UCSD-AML1 (cell line): Measurements from ENCODE around the gene SLC16A10.
A peak's percentile ranks its signal among the peaks of the same experiment; 100 is the strongest.
"Not testable (repeated sequence)": the region's sequence is repeated elsewhere in the genome, so short reads cannot be mapped to it uniquely, and the experiment has no call there.

Experiments
- DNase-seq: peaks from one replicate; lab custom pipeline; 2025; ENCODE audit not compliant: unreplicated experiment; lab: John Stamatoyannopoulos, UW

The SLC16A10 gene

DNA sequence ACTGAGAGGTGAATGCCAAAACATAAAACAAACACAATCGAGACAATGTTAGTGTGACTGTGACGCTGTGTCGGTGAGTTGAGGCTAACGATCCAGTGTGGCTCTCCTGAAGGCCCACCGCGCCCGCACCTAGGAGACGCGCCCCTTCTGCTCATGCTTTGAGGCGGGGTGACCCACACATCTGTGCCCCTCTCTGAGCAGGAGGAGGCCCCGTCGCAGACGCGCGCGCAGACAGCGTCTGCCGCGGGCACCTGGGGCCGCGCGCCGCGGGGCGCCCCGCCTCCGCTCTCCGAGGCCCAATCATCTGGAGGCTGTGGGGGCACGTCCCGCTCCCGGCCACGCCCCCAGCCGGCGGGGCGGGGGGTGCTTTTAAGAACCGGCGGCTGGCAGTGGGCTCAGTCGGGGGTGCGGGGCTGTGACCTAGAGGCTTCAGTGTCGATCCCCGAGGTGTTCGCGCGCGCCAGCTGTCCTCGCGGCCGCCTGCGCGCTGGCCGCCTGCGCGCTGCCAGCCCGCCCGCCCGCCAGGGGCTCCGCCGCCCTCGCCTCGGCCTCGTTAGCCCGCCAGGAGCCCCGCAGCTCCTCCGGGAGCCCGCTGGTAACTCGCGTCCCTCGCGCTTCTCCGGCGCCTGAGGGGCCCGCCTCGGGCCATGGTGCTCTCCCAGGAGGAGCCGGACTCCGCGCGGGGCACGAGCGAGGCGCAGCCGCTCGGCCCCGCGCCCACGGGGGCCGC, at the start of gene SLC16A10:
Gene SLC16A10, plus strand, starts transcription at position 398 of the 730 bp plus-strand sequence. Its CDS starts 250 bp downstream, at position 648.
- peak; percentile 71 for DNase-seq

DNA sequence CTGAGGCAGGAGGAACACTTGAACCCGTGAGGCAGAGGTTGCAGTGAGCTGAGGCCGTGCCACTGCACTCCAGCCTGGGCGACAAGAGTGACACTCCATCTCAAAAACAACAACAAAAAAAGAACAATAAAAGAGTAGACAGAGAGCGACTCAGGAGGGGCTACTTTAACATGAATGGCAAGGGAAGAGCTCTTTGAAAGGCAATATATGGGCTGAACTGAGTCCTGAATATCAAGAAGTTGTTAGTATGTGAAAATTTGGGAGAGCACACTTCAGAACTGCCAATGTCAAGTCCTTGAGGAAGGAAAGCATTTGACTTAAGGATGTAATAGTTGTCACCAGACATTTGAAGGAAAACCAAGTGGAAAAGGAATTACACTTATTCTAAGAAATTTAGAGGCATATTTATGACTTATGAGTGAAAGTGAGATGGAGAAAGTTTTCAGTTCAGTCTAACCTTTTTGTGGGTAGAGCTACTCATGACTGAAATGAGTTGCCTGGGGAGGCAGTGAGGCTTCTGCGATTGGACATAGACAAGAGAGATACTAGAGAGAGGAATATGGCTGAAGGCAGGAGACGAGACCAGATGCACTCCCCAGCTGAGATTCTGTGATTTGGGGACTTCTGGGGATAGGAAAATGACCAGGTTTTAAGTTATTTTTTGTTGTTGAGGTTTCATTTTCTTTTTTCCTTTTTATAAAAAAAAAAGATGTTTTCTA, 48.6 kb upstream of the SLC16A10 start:
- no peak for DNase-seq

- DNase-seq: no peak
These were observed 45.4 kb upstream of the SLC16A10 start for GRCh38 chr6:111041917-111042316.

DNA sequence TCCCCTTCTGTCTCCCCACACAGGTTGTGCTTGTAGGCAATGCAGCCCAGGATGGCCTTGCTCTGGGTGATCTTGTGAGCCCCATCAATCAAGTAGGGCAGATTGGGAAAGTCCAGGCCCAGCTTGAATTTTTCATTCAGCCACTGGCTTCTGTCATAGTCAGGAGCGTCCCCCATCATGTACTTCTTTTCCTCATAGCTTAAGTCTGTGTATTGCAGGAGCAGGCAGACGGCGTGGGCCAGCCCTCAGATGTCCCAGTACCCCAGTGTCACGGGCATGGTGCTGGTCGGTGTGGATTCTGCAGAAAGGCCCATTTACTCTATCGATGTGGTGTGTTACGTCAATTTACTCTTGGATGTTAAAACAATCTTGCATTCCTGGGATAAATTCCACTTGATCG, 40.1 kb upstream of the SLC16A10 start:
- DNase-seq: no peak

DNA sequence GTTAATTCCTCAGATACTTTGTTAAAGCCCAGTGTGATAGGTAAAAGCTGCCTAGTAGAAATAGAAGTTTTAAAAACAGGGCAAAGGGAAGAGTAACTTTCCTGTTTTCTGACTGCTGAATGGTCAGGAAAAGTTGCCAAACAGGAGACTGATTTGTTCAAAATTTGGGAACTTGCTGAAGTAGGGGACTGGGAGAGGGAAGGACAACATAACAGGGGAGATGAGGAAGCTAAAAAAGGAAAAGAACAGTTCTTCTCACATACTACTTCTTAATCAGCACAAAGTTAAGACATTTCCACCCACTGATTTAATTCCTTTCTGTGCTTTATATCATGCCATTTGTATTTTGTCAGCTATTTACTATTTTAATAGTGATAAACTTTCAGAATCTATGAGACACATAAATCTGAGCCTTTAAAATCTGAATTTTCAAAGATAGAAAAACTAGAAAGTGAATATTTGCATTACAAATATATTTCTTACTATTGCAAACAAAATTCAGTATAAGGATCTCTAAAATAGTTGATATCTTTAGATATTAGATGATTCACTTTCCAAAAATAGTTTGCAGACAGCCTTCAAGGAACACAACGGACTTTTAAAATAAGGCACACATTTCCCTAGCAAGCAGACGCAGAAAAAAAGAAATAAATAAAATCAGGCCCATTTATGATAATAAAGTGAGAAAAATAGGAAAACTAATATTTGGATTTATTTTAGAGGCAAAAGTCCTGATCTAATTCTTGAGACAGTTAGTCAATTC, 36.9 kb upstream of the SLC16A10 start:
- no peak for DNase-seq

- no peak for DNase-seq
These were observed 35.1 kb upstream of the SLC16A10 start for GRCh38 chr6:111052171-111052570.

- DNase-seq: no peak
These were observed 30.1 kb upstream of the SLC16A10 start for GRCh38 chr6:111057074-111057752.

DNA sequence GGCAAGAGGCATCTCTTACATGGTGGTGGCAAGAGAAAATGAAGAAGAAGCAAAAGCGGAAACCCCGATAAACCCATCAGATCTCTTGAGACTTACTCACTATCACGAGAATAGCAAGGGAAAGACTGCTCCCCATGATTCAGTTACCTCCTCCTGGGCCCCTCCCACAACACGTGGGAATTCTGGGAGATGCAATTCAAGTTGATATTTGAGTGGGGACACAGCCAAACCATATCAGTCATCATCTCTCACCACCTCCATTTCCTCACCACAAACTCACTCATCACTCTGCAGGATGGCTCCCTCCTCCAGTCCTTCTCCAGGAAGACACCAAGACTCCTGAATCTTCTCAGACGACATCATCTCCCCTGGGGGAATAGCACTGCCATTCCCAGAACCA, 25.8 kb upstream of the SLC16A10 start:
- DNase-seq: no peak

DNA sequence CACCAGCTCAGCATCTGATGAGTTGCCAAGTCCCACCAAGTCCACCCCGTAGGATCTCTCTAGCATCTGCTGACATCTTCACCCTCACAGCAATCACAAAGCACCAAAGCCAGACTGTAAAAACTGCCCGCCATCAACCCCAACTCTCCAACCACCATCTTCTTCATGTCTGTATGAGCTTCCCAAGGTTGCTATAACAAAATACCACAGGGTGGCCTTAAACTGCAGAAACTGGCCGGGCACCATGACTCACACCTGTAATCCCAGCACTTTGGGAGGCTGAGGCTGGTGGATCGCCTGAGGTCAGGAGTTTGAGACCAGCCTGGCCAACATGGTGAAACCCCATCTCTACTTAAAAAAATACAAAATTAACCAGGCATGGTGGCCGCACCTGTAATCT, 25.3 kb upstream of the SLC16A10 start:
- not testable (repeated sequence) for DNase-seq

DNA sequence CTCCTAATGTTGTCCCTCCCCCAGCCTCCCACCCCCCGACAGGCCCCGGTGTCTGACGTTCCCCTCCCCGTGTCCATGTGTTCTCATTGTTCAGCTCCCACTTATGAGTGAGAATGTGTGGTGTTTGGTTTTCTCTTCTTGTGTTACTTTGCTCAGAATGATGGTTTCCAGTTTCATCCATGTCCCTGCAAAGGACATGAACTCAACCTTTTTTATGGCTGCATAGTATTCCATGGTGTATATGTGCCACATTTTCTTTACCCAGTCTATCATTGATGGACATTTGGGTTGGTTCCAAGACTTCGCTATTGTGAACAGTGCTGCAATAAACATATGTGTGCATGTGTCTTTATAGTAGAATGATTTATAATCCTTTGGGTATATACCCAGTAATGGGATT, 24.4 kb upstream of the SLC16A10 start:
- not testable (repeated sequence) for DNase-seq

- DNase-seq: no peak
These were observed 19.0 kb upstream of the SLC16A10 start for GRCh38 chr6:111068109-111068865.

DNA sequence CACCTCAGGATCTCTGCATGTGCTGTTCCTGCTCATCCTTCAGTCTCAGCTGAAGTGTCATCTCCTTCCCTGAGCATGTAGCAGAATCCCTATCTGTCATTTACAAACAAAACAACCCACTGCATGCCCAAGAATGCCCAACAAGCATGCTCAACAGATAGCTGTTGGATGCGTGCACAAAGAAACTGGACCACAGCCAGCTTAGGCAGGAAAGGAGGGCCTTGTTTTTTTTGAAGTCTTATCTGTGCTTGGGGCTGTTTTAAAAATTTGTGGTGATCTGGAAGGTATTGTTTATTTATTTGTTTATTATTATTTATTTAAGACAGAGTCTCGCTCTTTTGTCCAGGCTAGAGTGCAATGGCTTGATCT, 18.5 kb upstream of the SLC16A10 start:
- DNase-seq: no peak

- DNase-seq: no peak
These were observed 17.8 kb upstream of the SLC16A10 start for GRCh38 chr6:111069382-111070104.

DNA sequence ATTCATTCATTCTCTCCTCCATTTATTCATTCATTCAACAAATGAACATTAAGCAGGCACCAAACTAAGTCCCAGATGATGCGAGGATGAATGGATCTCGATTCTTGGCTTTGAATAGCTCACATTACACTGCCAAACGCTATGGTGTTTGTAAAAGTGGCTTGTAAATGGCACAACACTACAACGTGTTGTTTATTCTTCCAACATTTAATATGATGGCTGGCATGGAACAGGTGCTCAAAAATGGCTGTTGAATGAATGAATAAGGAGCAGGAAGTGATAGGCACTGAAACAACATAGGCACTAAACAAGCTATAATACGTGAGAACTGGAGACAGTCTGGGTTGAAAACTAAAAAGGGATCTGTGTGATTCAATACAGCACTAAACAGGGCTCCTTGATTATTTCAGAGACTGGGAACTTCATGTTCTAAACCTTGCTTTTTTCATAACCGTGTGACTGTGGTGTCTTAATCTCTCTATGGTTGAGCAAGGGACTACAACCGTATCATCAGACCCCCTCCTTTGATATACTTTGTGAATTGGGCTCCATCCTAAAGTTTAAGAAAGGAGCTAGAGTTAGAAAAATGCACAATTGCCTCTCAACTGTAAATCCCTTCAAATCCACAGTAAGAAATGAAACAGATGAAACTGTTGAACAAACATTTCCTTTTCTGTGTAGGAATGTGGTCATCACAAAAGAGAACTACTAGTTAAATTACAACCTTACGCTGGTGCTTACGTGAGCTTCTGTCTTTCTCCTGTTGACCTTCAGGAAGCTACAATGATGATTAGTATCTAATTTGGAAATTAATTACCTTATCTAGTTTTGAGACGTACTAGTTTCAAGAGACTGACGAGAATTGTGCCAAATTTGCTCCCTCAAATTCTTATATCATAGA, 16.9 kb upstream of the SLC16A10 start:
- DNase-seq: no peak

DNA sequence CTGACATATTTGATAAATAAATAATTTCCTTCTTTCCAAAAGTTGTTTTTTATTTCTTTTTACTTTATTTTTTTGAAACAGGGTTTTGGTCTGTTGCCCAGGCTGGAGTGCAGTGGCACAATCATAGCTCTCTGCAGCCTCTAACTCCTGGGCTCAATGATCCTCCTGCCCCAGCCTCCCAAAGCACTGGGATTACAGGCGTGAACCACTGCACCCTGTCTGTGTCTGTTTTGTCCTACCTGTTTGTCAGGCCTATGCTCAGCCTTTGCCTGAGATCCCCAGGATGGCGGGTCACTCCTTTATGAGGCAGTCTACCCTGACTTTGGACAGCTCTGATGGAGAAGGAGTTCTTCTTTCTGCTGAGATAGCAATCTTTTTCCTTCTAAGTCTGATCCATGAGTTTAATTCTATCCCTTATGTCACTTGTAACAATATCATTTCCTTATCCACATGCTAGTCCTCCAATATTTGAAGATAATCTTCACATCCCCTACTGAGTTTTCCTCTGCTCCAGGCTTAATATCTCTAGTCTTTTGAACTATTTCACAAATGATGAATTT, 14.4 kb upstream of the SLC16A10 start:
- DNase-seq: no peak

- DNase-seq: no peak
These were observed 13.0 kb upstream of the SLC16A10 start for GRCh38 chr6:111074311-111074710.

DNA sequence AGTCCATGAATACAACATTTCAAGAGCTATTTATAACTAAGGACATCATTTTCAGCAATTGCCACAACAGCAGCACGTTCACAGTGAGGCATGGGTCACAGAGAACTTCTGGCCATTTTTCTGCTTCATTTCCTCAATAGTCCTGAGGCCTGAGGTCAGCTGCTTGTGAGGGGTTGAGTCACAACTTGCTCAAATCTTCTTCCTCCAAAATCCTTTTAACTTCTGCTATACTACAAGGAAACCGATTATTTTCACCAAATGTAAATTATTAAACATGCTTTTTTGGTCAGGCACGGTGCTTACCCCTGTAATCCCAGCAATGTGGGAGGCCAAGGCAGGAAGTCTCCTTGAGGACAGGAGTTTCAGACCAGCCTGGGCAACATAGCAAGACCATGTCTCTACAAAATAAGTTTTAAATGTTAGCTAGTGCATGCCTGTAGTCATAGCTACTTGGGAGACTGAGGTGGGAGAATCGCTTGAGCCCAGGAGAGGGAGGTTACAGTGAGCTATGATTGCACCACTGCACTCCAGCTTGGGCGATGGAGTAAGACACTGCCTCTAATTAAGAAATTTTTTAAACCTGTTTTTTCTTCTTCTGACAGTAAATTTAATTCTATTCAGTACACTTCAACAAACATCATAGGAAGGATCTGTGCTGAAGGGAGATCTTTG, 11.1 kb upstream of the SLC16A10 start:
- no peak for DNase-seq

- no peak for DNase-seq
These were observed 6.6 kb upstream of the SLC16A10 start for GRCh38 chr6:111080698-111081097.
